H1 (cell line): Measurements from ENCODE around the gene MEF2D. TPM values are rescaled to one million over a fixed set of nuclear protein-coding genes. Genes with fewer than 3 reads are reported as not detected.
A peak's percentile ranks its signal among the peaks of the same experiment; 100 is the strongest.

Experiments used
- CTCF ChIA-PET: fragments of 300-600 bp; sonication (Branson Sonifier 250); formaldehyde crosslinking; loops from one replicate; lab custom pipeline; 2021; ENCODE audit not compliant: partially characterized antibody; lab: Charles Lee
- POLR2A ChIA-PET: fragments of 300-600 bp; sonication (Branson Sonifier 250); formaldehyde crosslinking; loops from one replicate; lab custom pipeline; 2021; ENCODE audit warnings: inconsistent platforms; ENCODE audit not compliant: partially characterized antibody; lab: Charles Lee
- DNase-seq, 2 experiments: peaks; one replicate each; pipeline versions ENCODE4 v3.0.0 to v3.0.0-alpha.2; 2010 to 2022; ENCODE audit warnings: low spot score in 2 of 2, low read depth in 1 of 2, mixed read lengths in 1 of 2
- FAIRE-seq: peaks from 2 replicates; lab custom pipeline; 2011; peaks lifted over from hg19 to GRCh38; lab: Jason Lieb, UNC
- H2AFZ ChIP-seq: 2 replicates; pipeline ENCODE4 v1.8.1; 2012; ENCODE audit warnings: low read length, inconsistent platforms
- H2AK5ac ChIP-seq: 2 replicates; pipeline ENCODE4 v1.6.1; 2013; ENCODE audit warnings: low read depth, low read length
- H2BK120ac ChIP-seq: replicated peaks from 2 replicates; pipeline ENCODE3; 2013; ENCODE audit warnings: low read depth, low read length, inconsistent platforms
- H2BK12ac ChIP-seq: 2 replicates; pipeline ENCODE4 v1.6.1; 2013; ENCODE audit warnings: low read depth, low read length
- H2BK15ac ChIP-seq: 2 replicates; pipeline ENCODE4 v1.6.1; 2013; ENCODE audit warnings: low read length
- H2BK20ac ChIP-seq: 2 replicates; pipeline ENCODE4 v1.6.1; 2013; ENCODE audit warnings: low read length
- H2BK5ac ChIP-seq: 2 replicates; pipeline ENCODE4 v1.6.1; 2013; ENCODE audit warnings: low read depth, low read length
- H3K14ac ChIP-seq: 2 replicates; pipeline ENCODE4 v1.6.1; 2013; ENCODE audit warnings: inconsistent platforms; ENCODE audit not compliant: insufficient read length
- H3K18ac ChIP-seq: 2 replicates; pipeline ENCODE4 v1.6.1; 2013; ENCODE audit warnings: low read length; ENCODE audit errors: extremely low read depth
- H3K23ac ChIP-seq: 2 replicates; pipeline ENCODE4 v1.6.1; 2013; ENCODE audit warnings: inconsistent platforms; ENCODE audit not compliant: insufficient read length
- H3K23me2 ChIP-seq: 2 replicates; pipeline ENCODE4 v1.6.1; 2013; ENCODE audit warnings: low read depth, low read length
- H3K27ac ChIP-seq: 2 replicates; pipeline ENCODE4 v1.6.1; 2011; ENCODE audit warnings: low read depth, low read length, inconsistent platforms
- H3K27me3 ChIP-seq, 4 experiments: replicated peaks in 1 of 4; 1 replicate in 1 of 4; 2 replicates in 3 of 4; pipeline versions ENCODE4 v1.6.1 to v1.8.1; 2011 to 2013; ENCODE audit warnings: low read length in 3 of 4, mild to moderate bottlenecking in 3 of 4, inconsistent platforms in 2 of 4, mixed read lengths in 2 of 4, moderate library complexity in 1 of 4; ENCODE audit not compliant: control insufficient read depth in 3 of 4, insufficient read depth in 3 of 4; ENCODE audit errors: extremely low read depth in 1 of 4
- H3K36me3 ChIP-seq, 4 experiments: 2 replicates each; pipeline versions ENCODE4 v1.6.1 to v1.8.1; 2011 to 2013; ENCODE audit warnings: mild to moderate bottlenecking in 4 of 4, low read length in 3 of 4, moderate library complexity in 2 of 4, control low read depth in 1 of 4, inconsistent platforms in 1 of 4; ENCODE audit not compliant: insufficient read depth in 4 of 4, control insufficient read depth in 2 of 4
- H3K4ac ChIP-seq: replicated peaks from 2 replicates; pipeline ENCODE3; 2013; ENCODE audit warnings: low read length, low read depth, mixed read lengths, inconsistent platforms; ENCODE audit not compliant: insufficient read length
- H3K4me1 ChIP-seq, 4 experiments: replicated peaks in 1 of 4; 1 replicate in 1 of 4; 2 replicates in 3 of 4; pipeline versions ENCODE4 v1.6.1 to v1.8.1; 2011 to 2013; ENCODE audit warnings: low read length in 3 of 4, inconsistent platforms in 2 of 4, mixed read lengths in 1 of 4; ENCODE audit not compliant: insufficient read depth in 4 of 4, control insufficient read depth in 3 of 4
- H3K4me2 ChIP-seq, 2 experiments: 2 replicates each; pipeline versions ENCODE4 v1.6.1 to v1.8.1; 2011 to 2013; ENCODE audit warnings: low read depth in 2 of 2, low read length in 2 of 2, control low read depth in 1 of 2, inconsistent platforms in 1 of 2, mild to moderate bottlenecking in 1 of 2; ENCODE audit not compliant: insufficient read depth in 1 of 2
- H3K4me3 ChIP-seq, 4 experiments: fragments of 200-600, 300-600 bp in 1 of 4; sonication (generic), shearing (Covaris generic), sonication (Bioruptor Twin) in 1 of 4; 2 replicates each; pipeline versions ENCODE4 v1.5.1 to v1.8.1; 2011 to 2016; ENCODE audit warnings: low read length in 4 of 4, low read depth in 3 of 4, control low read depth in 2 of 4, inconsistent platforms in 2 of 4, mild to moderate bottlenecking in 2 of 4, mixed read lengths in 1 of 4, moderate library complexity in 1 of 4; ENCODE audit not compliant: insufficient read depth in 2 of 4; ENCODE audit errors: extremely low read depth in 1 of 4
- H3K56ac ChIP-seq: replicated peaks from 2 replicates; pipeline ENCODE3; 2013; ENCODE audit warnings: low read depth, mild to moderate bottlenecking, mixed read lengths, low read length, inconsistent platforms; ENCODE audit not compliant: insufficient read length
- H3K79me1 ChIP-seq: 2 replicates; pipeline ENCODE4 v1.6.1; 2013; ENCODE audit warnings: low read depth, low read length, control low read depth
- H3K79me2 ChIP-seq, 2 experiments: 2 replicates each; pipeline versions ENCODE4 v1.6.1 to v1.8.1; 2012 to 2013; ENCODE audit warnings: low read length in 2 of 2, mild to moderate bottlenecking in 2 of 2, inconsistent platforms in 1 of 2; ENCODE audit not compliant: insufficient read depth in 2 of 2, control insufficient read depth in 1 of 2
- H3K9ac ChIP-seq, 4 experiments: replicated peaks in 1 of 4; 1 replicate in 1 of 4; 2 replicates in 3 of 4; pipeline versions ENCODE4 v1.6.1 to v1.8.1; 2011 to 2013; ENCODE audit warnings: low read depth in 3 of 4, low read length in 3 of 4, control low read depth in 2 of 4, mild to moderate bottlenecking in 2 of 4, moderate library complexity in 2 of 4, inconsistent platforms in 1 of 4; ENCODE audit errors: extremely low read depth in 1 of 4
- H3K9me3 ChIP-seq, 2 experiments: 2 replicates each; pipeline versions ENCODE4 v1.6.1 to v1.8.1; 2012 to 2013; ENCODE audit warnings: mild to moderate bottlenecking in 2 of 2, moderate library complexity in 2 of 2, control low read depth in 1 of 2, inconsistent platforms in 1 of 2, low read depth in 1 of 2, low read length in 1 of 2, mixed read lengths in 1 of 2; ENCODE audit not compliant: insufficient read depth in 2 of 2
- H4K20me1 ChIP-seq, 2 experiments: replicated peaks in 1 of 2; 2 replicates each; pipeline versions ENCODE3 to v1.8.1; 2011 to 2013; ENCODE audit warnings: inconsistent platforms in 2 of 2, low read length in 2 of 2, mild to moderate bottlenecking in 1 of 2; ENCODE audit not compliant: insufficient read depth in 2 of 2, control insufficient read depth in 1 of 2
- H4K5ac ChIP-seq: 2 replicates; pipeline ENCODE4 v1.6.1; 2013; ENCODE audit warnings: low read length, low read depth, mixed read lengths, inconsistent platforms; ENCODE audit not compliant: insufficient read length
- H4K8ac ChIP-seq: 2 replicates; pipeline ENCODE4 v1.8.0; 2013; ENCODE audit warnings: mild to moderate bottlenecking, moderate library complexity, low read length, inconsistent platforms; ENCODE audit not compliant: insufficient read depth; ENCODE audit errors: extremely low read depth
- H4K91ac ChIP-seq: replicated peaks from 2 replicates; pipeline ENCODE3; 2013; ENCODE audit warnings: low read length, mixed read lengths, inconsistent platforms; ENCODE audit not compliant: insufficient read length
- SUZ12 ChIP-seq: fragments of 200-600 bp; sonication (generic); IDR thresholded peaks from 2 replicates; pipeline ENCODE4 v1.6.1; 2012; ENCODE audit warnings: mild to moderate bottlenecking, inconsistent platforms, low read length, moderate library complexity, mixed read lengths
- WGBS, 2 experiments: shearing (Covaris generic) in 1 of 2; methylation state at CpG; one replicate each; pipeline versions ENCODE4 v1.1.6 to v1.1.7; 2013 to 2015; ENCODE audit warnings: low lambda C conversion rate in 2 of 2, mixed read lengths in 2 of 2, inconsistent platforms in 1 of 2, low coverage in 1 of 2, missing lambda C conversion rate in 1 of 2; ENCODE audit not compliant: insufficient replicate concordance in 2 of 2, insufficient coverage in 1 of 2, insufficient read length in 1 of 2; ENCODE audit errors: extremely low coverage in 1 of 2, missing lambda C conversion rate in 1 of 2; 5-methylcytosine and 5-hydroxymethylcytosine counted together
- polyA plus RNA-seq, 7 experiments: library from polyadenylated mRNA; depleted of rRNA in 3 of 7; stranded (reverse) in 5 of 7; unstranded in 2 of 7; fragments of >200 nt in 5 of 7; fragments of 200-250 nt in 2 of 7; gene quantifications; 1 replicate in 5 of 7; 2 replicates in 1 of 7; 4 replicates in 1 of 7; pipeline versions ENCODE4 v1.2.1 to v1.2.3, GENCODE V29; 2011 to 2013; ENCODE audit warnings: missing spikeins in 2 of 7, mixed read lengths in 2 of 7
- total RNA-seq: library from RNA; stranded (reverse); fragmentation: NEBNext Ultra II Directional; extraction: Animal tissue kit (Norgen Biotek cat#: 25700); gene quantifications from 2 replicates; pipeline ENCODE4 v1.2.1, GENCODE V29; 2021
- TF ChIP-seq, protein P1 (sequence below), 3 experiments: IDR thresholded peaks; 1 replicate in 2 of 3; 2 replicates in 1 of 3; pipeline versions ENCODE4 v1.5.1 to v1.6.1; 2011; ENCODE audit warnings: low read length in 3 of 3, mild to moderate bottlenecking in 3 of 3, inconsistent platforms in 2 of 3, low read depth in 1 of 3, moderate library complexity in 1 of 3; ENCODE audit not compliant: insufficient read depth in 1 of 3; ENCODE audit errors: control extremely low read depth in 1 of 3

MEF2D gene
- total and polyA plus RNA-seq, 2 of the 8 experiments (the other 6 are each of a cell fraction or from before 2014, with no cell fraction given) = 17.3 to 20.3 TPM

DNA sequence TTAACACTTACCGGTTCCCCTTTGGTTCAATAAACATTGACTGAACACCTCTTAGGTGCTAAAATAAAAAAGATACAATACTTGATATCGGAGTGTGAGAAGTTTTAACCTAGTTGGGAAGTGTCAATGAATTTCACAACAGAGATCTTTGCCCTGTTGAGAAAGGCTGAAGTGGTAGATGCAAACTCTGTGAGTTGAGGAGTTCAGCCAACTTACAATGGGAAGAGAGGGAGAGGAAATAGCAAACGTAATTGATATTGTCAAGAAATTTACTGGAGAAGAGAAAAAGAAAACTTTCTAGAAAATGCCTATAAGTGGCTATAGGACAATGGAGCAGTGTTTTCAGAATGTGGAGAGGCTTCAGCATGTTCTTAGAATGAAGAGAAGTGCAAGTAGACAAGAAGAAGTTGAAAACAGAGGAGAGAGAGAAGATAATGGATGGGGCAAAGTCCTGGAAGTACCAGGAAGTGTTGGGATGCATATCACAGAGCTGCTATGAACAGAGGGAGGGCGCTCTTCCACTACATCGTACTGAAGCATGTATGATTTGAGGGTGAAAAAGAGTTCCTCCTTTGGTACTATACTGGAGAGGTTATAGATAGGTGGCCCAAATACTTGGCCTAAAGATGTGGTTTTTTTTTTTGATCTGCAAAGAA is 48.9 kb downstream of the MEF2D start:
- TF ChIP-seq, protein P1, sequence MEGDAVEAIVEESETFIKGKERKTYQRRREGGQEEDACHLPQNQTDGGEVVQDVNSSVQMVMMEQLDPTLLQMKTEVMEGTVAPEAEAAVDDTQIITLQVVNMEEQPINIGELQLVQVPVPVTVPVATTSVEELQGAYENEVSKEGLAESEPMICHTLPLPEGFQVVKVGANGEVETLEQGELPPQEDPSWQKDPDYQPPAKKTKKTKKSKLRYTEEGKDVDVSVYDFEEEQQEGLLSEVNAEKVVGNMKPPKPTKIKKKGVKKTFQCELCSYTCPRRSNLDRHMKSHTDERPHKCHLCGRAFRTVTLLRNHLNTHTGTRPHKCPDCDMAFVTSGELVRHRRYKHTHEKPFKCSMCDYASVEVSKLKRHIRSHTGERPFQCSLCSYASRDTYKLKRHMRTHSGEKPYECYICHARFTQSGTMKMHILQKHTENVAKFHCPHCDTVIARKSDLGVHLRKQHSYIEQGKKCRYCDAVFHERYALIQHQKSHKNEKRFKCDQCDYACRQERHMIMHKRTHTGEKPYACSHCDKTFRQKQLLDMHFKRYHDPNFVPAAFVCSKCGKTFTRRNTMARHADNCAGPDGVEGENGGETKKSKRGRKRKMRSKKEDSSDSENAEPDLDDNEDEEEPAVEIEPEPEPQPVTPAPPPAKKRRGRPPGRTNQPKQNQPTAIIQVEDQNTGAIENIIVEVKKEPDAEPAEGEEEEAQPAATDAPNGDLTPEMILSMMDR (IDR thresholded peaks at IDR 0.05; ENCODE audit: control extremely low read depth in 1 of 3, insufficient read depth in 1 of 3, low read depth in 1 of 3, low read length in 3 of 3) = peak in 2 of 3 experiments; percentile 18 to 37; a peak in 2 of 4 replicates
- TF ChIP-seq SUZ12 = no peak
- H2AK5ac ChIP-seq = no peak overlapping the region
- H3K4ac ChIP-seq = no peak overlapping the region
- no peak overlapping the region for H2BK12ac ChIP-seq
- H2AFZ ChIP-seq = no peak overlapping the region
- H3K9me3 ChIP-seq = no peaks in the 10 kb centered on the region
- H4K8ac ChIP-seq = no peak overlapping the region
- no peak overlapping the region for H4K91ac ChIP-seq
- ChIA-PET CTCF (interaction anchor here (0.7 to 12.1 kb wide), 7 partner anchors 14 to 68 kb away, joined by 3 to 574 read pairs (median 4); no protein-coding TSS in a partner anchor), POLR2A (no interaction called here)
- no peak overlapping the region for H3K18ac ChIP-seq
- H3K27ac ChIP-seq = no peak overlapping the region
- H4K5ac ChIP-seq = no peak overlapping the region
- 78% methylated on average over 5 of the region's 5 CpGs; no CpG with 5 or more reads in 1 of the 2 experiments for WGBS, 2 experiments
- H3K79me1 ChIP-seq = no peaks in the 10 kb centered on the region
- H3K4me1 ChIP-seq = no peaks in the 10 kb centered on the region; a peak in 1 of 7 replicates
- DNase-seq = no peak
- H2BK20ac ChIP-seq = no peak overlapping the region
- no peak overlapping the region for H3K4me3 ChIP-seq
- no peak overlapping the region for H3K56ac ChIP-seq
- H2BK15ac ChIP-seq = no peak overlapping the region
- H4K20me1 ChIP-seq = no peaks in the 10 kb centered on the region
- no peak overlapping the region for H3K23ac ChIP-seq
- no peaks in the 10 kb centered on the region; the same call in 1 of the 2 replicates for H3K23me2 ChIP-seq
- H3K14ac ChIP-seq = no peak overlapping the region
- no peak overlapping the region for H2BK5ac ChIP-seq
- FAIRE-seq = no peak
- H3K36me3 ChIP-seq = no peaks in the 10 kb centered on the region
- no peak overlapping the region for H3K9ac ChIP-seq
- no peaks in the 10 kb centered on the region for H3K79me2 ChIP-seq
- H2BK120ac ChIP-seq = no peak overlapping the region
- H3K27me3 ChIP-seq = peaks cover 0 to 3% (median 0%) of the 10 kb centered on the region in 4 experiments; a peak in 1 of 7 replicates
- H3K4me2 ChIP-seq = no peak overlapping the region
